PC-3 (cell line): ENCODE results near the gene PKD1L1. TPM values are rescaled to one million over a fixed set of nuclear protein-coding genes. Genes with fewer than 3 reads are reported as not detected.

Experiments used
- ATAC-seq: fragments of 200-7000 bp; cut with Tn5 transposase; 2 replicates; pipeline ENCODE4 v1.9.1; 2020; ENCODE audit warnings: mild to moderate bottlenecking, moderate library complexity
- BruUV-seq: library from RNA; stranded (reverse); fragments of 400-500 nt; replicated peaks from 2 replicates; lab custom pipeline; 2021; lab: Mats Ljungman, UMichigan
- CTCF ChIA-PET: fragments of 300-600 bp; sonication (Branson Sonifier 250); formaldehyde crosslinking; loops from one replicate; lab custom pipeline; 2022; ENCODE audit warnings: antibody characterized with exemption; lab: Charles Lee
- POLR2A ChIA-PET: fragments of 300-600 bp; sonication (Branson Sonifier 250); formaldehyde crosslinking; loops from one replicate; lab custom pipeline; 2022; ENCODE audit warnings: antibody characterized with exemption; ENCODE audit not compliant: unreplicated experiment; lab: Charles Lee
- DNase-seq: peaks from one replicate; pipeline ENCODE4 v3.0.0-alpha.2; 2015
- H2AFZ ChIP-seq: fragments of 300-600 bp; sonication (generic); 2 replicates; pipeline ENCODE4 v1.6.0; 2016; ENCODE audit warnings: antibody characterized with exemption, low read length
- H3F3A ChIP-seq: fragments of 300-600 bp; sonication (generic); one replicate; pipeline ENCODE4 v1.6.0; 2017; ENCODE audit warnings: antibody characterized with exemption, low read length, control low read depth, mild to moderate bottlenecking; ENCODE audit not compliant: unreplicated experiment
- H3K27ac ChIP-seq: fragments of 300-600 bp; sonication (generic); 2 replicates; pipeline ENCODE4 v1.5.1; 2016; ENCODE audit warnings: mild to moderate bottlenecking, low read length
- H3K27me3 ChIP-seq: fragments of 300-600 bp; sonication (generic); 2 replicates; pipeline ENCODE4 v1.6.1; 2016; ENCODE audit warnings: low read length, mixed read lengths
- H3K36me3 ChIP-seq: fragments of 300-600 bp; sonication (generic); 2 replicates; pipeline ENCODE4 v1.6.1; 2016; ENCODE audit warnings: low read depth, mixed run types, low read length, mixed read lengths
- H3K4me1 ChIP-seq: fragments of 300-600 bp; sonication (generic); 2 replicates; pipeline ENCODE4 v1.5.1; 2016; ENCODE audit warnings: low read length; ENCODE audit not compliant: insufficient read depth
- H3K4me2 ChIP-seq: fragments of 300-600 bp; sonication (generic); 2 replicates; pipeline ENCODE4 v1.6.0; 2016; ENCODE audit warnings: low read length
- H3K4me3 ChIP-seq: fragments of 300-600 bp; sonication (generic); 2 replicates; pipeline ENCODE4 v1.5.1; 2016; ENCODE audit warnings: mild to moderate bottlenecking, low read length, mixed read lengths
- H3K79me2 ChIP-seq: fragments of 300-600 bp; sonication (generic); 2 replicates; pipeline ENCODE4 v1.6.1; 2017; ENCODE audit warnings: low read length, mixed read lengths
- H3K9ac ChIP-seq: fragments of 300-600 bp; sonication (generic); 2 replicates; pipeline ENCODE4 v1.6.0; 2016; ENCODE audit warnings: mild to moderate bottlenecking, low read length
- H3K9me2 ChIP-seq: fragments of 300-600 bp; sonication (generic); replicated peaks from 2 replicates; pipeline ENCODE4 v1.6.1; 2016; ENCODE audit warnings: mixed run types, low read length, mixed read lengths
- H3K9me3 ChIP-seq: fragments of 300-600 bp; sonication (generic); 2 replicates; pipeline ENCODE4 v1.6.1; 2016; ENCODE audit warnings: low read length, mixed read lengths
- H4K20me1 ChIP-seq: fragments of 300-600 bp; sonication (generic); 2 replicates; pipeline ENCODE4 v1.6.1; 2016; ENCODE audit warnings: low read length, mixed read lengths
- EZH2 ChIP-seq: fragments of 300-600 bp; sonication (generic); IDR thresholded peaks from one replicate; pipeline ENCODE4 v1.6.1; 2017; ENCODE audit warnings: antibody characterized with exemption, mild to moderate bottlenecking, low read length; ENCODE audit not compliant: unreplicated experiment
- EZH2phosphoT487 ChIP-seq: fragments of 300-600 bp; sonication (generic); IDR thresholded peaks from 2 replicates; pipeline ENCODE4 v1.6.1; 2018; ENCODE audit warnings: mild to moderate bottlenecking, antibody characterized with exemption, low read length, borderline replicate concordance
- intact Hi-C: fragments of 100-400 bp; cut with micrococcal nuclease; formaldehyde crosslinking; loops from 2 replicates; pipeline ENCODE4 v1.9.0; 2023
- total RNA-seq: library from RNA; depleted of rRNA; stranded (reverse); fragments of >200 nt; gene quantifications from 2 replicates; pipeline ENCODE4 v1.2.3, GENCODE V29; 2014
- TF ChIP-seq, protein P1 (sequence below): fragments of 300-600 bp; sonication (generic); conservative IDR thresholded peaks from 2 replicates; pipeline ENCODE4 v1.5.1; 2017; ENCODE audit warnings: antibody characterized with exemption, low read depth, mild to moderate bottlenecking, low read length

The PKD1L1 gene
- total RNA-seq, 1 experiment from 2014 or later = 0.04 TPM

DNA sequence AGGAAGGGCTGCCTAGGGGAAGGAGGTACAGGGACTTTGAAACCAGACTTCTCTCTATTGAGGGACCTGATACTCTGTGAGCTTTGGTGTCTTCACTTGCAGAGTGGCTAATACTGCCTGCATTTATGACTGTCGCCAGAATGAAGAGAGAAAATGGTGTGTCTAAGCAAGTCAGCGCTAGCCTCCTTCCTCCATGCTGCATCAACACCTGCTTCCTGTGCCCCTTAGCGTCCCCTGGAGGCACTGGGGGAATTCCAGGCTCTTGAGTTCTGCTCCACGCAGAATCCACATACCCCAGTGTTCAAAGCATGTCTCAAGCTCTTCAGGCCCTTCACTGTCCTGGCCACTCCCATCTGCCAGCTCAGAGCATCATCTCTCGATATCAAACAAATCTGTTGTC, 140.5 kb downstream of the PKD1L1 start:
- no TSS peak for BruUV-seq
- no peak overlapping the region for H3K9ac ChIP-seq
- H3K27me3 ChIP-seq = no peaks in the 10 kb centered on the region
- no peak overlapping the region for H3K27ac ChIP-seq
- CTCF ChIA-PET = no interaction called here
- TF ChIP-seq, protein P1, sequence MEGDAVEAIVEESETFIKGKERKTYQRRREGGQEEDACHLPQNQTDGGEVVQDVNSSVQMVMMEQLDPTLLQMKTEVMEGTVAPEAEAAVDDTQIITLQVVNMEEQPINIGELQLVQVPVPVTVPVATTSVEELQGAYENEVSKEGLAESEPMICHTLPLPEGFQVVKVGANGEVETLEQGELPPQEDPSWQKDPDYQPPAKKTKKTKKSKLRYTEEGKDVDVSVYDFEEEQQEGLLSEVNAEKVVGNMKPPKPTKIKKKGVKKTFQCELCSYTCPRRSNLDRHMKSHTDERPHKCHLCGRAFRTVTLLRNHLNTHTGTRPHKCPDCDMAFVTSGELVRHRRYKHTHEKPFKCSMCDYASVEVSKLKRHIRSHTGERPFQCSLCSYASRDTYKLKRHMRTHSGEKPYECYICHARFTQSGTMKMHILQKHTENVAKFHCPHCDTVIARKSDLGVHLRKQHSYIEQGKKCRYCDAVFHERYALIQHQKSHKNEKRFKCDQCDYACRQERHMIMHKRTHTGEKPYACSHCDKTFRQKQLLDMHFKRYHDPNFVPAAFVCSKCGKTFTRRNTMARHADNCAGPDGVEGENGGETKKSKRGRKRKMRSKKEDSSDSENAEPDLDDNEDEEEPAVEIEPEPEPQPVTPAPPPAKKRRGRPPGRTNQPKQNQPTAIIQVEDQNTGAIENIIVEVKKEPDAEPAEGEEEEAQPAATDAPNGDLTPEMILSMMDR = no peak
- TF ChIP-seq EZH2 (no peak), EZH2phosphoT487 (no peak)
- H3K4me1 ChIP-seq = peaks cover 17% of the 10 kb centered on the region
- intact Hi-C loops = no loop called here
- H3K4me2 ChIP-seq = no peak overlapping the region
- H3K9me2 ChIP-seq = no peaks in the 10 kb centered on the region
- no peaks in the 10 kb centered on the region for H3K79me2 ChIP-seq
- H4K20me1 ChIP-seq = no peaks in the 10 kb centered on the region
- no peaks in the 10 kb centered on the region for H3K36me3 ChIP-seq
- no peak overlapping the region for H2AFZ ChIP-seq
- no peak for DNase-seq
- H3K9me3 ChIP-seq = no peaks in the 10 kb centered on the region
- no peak for ATAC-seq
- POLR2A ChIA-PET = no interaction called here
- H3K4me3 ChIP-seq = no peak overlapping the region
- no peaks in the 10 kb centered on the region for H3F3A ChIP-seq

DNA sequence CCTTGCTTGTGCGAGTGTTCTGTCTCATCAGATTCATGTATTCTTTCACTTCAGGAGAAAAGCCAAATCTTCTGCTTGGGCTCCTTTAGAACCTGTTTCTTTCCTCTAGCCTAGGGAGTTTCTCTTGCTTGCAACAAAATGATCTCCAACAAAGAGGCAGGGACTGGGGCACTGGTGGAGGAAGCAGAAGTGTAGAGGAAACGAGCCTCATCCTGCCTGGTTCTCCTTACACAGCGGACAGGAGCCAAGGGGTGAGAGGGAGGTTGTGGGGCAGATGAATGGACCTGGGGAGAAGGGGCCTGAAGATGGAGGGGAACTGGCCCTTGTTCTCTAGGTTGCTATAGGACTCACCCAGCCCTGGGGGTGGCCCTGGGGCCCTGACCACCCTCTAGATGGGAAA, 141.1 kb downstream of the PKD1L1 start:
- ATAC-seq (no peak), DNase-seq (no peak)
- Histone ChIP-seq H3K9ac (no peak overlapping the region), H3K27me3 (no peaks in the 10 kb centered on the region), H3K9me3 (no peaks in the 10 kb centered on the region), H3K4me3 (no peak overlapping the region), H4K20me1 (no peaks in the 10 kb centered on the region), H3K9me2 (no peaks in the 10 kb centered on the region), H2AFZ (no peak overlapping the region), H3K4me2 (no peak overlapping the region), H3F3A (no peaks in the 10 kb centered on the region), H3K4me1 (peaks cover 17% of the 10 kb centered on the region), H3K79me2 (no peaks in the 10 kb centered on the region), H3K27ac (no peak overlapping the region), H3K36me3 (no peaks in the 10 kb centered on the region)
- intact Hi-C loops = no loop called here
- TF ChIP-seq EZH2 (no peak), EZH2phosphoT487 (no peak)
- TF ChIP-seq, protein P1 = no peak
- POLR2A ChIA-PET = no interaction called here
- no TSS peak for BruUV-seq
- CTCF ChIA-PET = no interaction called here

DNA sequence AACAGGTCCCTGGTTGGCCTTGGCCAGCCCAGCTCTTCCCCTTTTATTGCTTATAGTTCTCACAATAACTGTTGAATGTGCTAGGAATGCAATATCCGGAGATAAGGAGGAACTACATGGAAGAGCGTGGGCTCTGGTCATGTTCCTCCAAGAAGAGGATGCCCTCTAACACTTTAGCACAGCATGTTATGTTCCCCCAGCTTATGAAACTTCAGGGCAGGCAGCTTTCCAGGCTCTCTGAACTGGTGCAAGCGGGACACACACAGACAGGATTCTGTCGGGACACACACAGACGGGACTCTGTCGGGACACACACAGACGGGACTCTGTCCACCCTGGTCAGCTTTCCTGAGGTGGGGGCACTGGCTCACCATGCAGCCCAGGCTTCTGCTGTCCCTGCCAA, 141.6 kb downstream of the PKD1L1 start:
- TF ChIP-seq EZH2phosphoT487 (no peak), EZH2 (no peak)
- TF ChIP-seq, protein P1 = no peak
- ChIA-PET POLR2A (no interaction called here), CTCF (interaction anchor here (0.6 kb wide), 1 partner anchor 132 kb away, joined by 5 read pairs; no protein-coding TSS in a partner anchor)
- no peaks in the 10 kb centered on the region for H3K79me2 ChIP-seq
- H3K9me2 ChIP-seq = no peaks in the 10 kb centered on the region
- no peak overlapping the region for H3K4me3 ChIP-seq
- H3F3A ChIP-seq = no peaks in the 10 kb centered on the region
- H3K9me3 ChIP-seq = no peaks in the 10 kb centered on the region
- DNase-seq (no peak), ATAC-seq (no peak)
- no peaks in the 10 kb centered on the region for H3K36me3 ChIP-seq
- no peaks in the 10 kb centered on the region for H4K20me1 ChIP-seq
- H3K27me3 ChIP-seq = no peaks in the 10 kb centered on the region
- H3K9ac ChIP-seq = no peak overlapping the region
- intact Hi-C loops = no loop called here
- BruUV-seq = no TSS peak
- H3K27ac ChIP-seq = no peak overlapping the region
- H3K4me1 ChIP-seq = peaks cover 17% of the 10 kb centered on the region
- H2AFZ ChIP-seq = no peak overlapping the region
- no peak overlapping the region for H3K4me2 ChIP-seq
